HuH-7 (cell line): Measurements from ENCODE around the gene SERTAD3.
"Not testable (repeated sequence)": the region's sequence is repeated elsewhere in the genome, so short reads cannot be mapped to it uniquely, and the experiment has no call there.

ENCODE experiments used
- DNase-seq: peaks from one replicate; pipeline ENCODE4 v3.0.0; 2011; ENCODE audit warnings: low spot score

The SERTAD3 gene

GRCh38 chr19:40457953-40458596, 13.9 kb upstream of the SERTAD3 start:
- DNase-seq: no peak

GRCh38 chr19:40457048-40457447, 12.9 kb upstream of the SERTAD3 start:
- no peak for DNase-seq

- not testable (repeated sequence) for DNase-seq
Measured at GRCh38 chr19:40453943-40454342, 9.8 kb upstream of the SERTAD3 start.

GRCh38 chr19:40453151-40453735, 9.1 kb upstream of the SERTAD3 start:
- no peak for DNase-seq

GRCh38 chr19:40452016-40452415, 7.9 kb upstream of the SERTAD3 start:
- DNase-seq: no peak

- no peak for DNase-seq
Measured at GRCh38 chr19:40450664-40451063, 6.5 kb upstream of the SERTAD3 start.

- no peak for DNase-seq
Measured at GRCh38 chr19:40449506-40449905, 5.4 kb upstream of the SERTAD3 start.

GRCh38 chr19:40446263-40446784, 2.2 kb upstream of the SERTAD3 start:
- no peak for DNase-seq

- no peak for DNase-seq
Measured at GRCh38 chr19:40445780-40446262, 1.7 kb upstream of the SERTAD3 start.

GRCh38 chr19:40444825-40445312, 734 bp upstream of the SERTAD3 start:
- DNase-seq: no peak

GRCh38 chr19:40443131-40443999, 770 bp downstream of the SERTAD3 start:
- peak; percentile 99 for DNase-seq

GRCh38 chr19:40442328-40443130, 1.6 kb downstream of the SERTAD3 start:
- no peak for DNase-seq

- DNase-seq: no peak
Measured at GRCh38 chr19:40441719-40442253, 2.3 kb downstream of the SERTAD3 start.

GRCh38 chr19:40438284-40438683, 5.9 kb downstream of the SERTAD3 start:
- no peak for DNase-seq

GRCh38 chr19:40433391-40434216, 10.5 kb downstream of the SERTAD3 start:
- DNase-seq: peak; percentile 83

- not testable (repeated sequence) for DNase-seq
Measured at GRCh38 chr19:40432760-40433159, 11.4 kb downstream of the SERTAD3 start.

- DNase-seq: no peak
Measured at GRCh38 chr19:40431698-40432097, 12.4 kb downstream of the SERTAD3 start.

GRCh38 chr19:40430242-40430641, 13.9 kb downstream of the SERTAD3 start:
- DNase-seq: not testable (repeated sequence)

GRCh38 chr19:40428197-40428596, 15.9 kb downstream of the SERTAD3 start:
- not testable (repeated sequence) for DNase-seq
